ENCODE data around the gene TBC1D17. TPM values are rescaled to one million over a fixed set of nuclear protein-coding genes. Genes with fewer than 3 reads are reported as not detected.

The TBC1D17 gene
- total and polyA plus RNA-seq, 2 of the 13 experiments (the other 11 are each of a cell fraction or from before 2014, with no cell fraction given) = 9.7 to 16.9 TPM

- TF ChIP-seq GPN1 (CRISPR knock-in tag; IDR thresholded peaks at IDR 0.05; ENCODE audit: borderline replicate concordance) (no peak), ZNF160 (CRISPR knock-in tag; IDR thresholded peaks at IDR 0.05) (peak; percentile 78; the same call in 1 of the 2 replicates), ARNT2 (CRISPR knock-in tag; IDR thresholded peaks at IDR 0.05; ENCODE audit: low read depth) (peak; percentile 76; the same call in 1 of the 2 replicates), NR2F1 (CRISPR knock-in tag; IDR thresholded peaks at IDR 0.05) (no peak), TARDBP (CRISPR knock-in tag; IDR thresholded peaks at IDR 0.05) (peak; percentile 81; the same call in 1 of the 2 replicates), PITX1 (CRISPR knock-in tag; IDR thresholded peaks at IDR 0.05) (peak; percentile 40; the same call in 1 of the 2 replicates), SNAPC4 (CRISPR knock-in tag; IDR thresholded peaks at IDR 0.05) (0 out of 2 replicates have a peak, but pooled peaks have one; percentile 59), HCFC1 (IDR thresholded peaks at IDR 0.05; ENCODE audit: low read depth, low read length) (no peak; the same call in 1 of the 2 replicates), ZSCAN20 (CRISPR knock-in tag; IDR thresholded peaks at IDR 0.05; ENCODE audit: borderline replicate concordance) (peak; percentile 89), NFRKB (IDR thresholded peaks at IDR 0.05) (no peak), ATF1 (CRISPR knock-in tag; IDR thresholded peaks at IDR 0.05) (no peak), AGO2 (optimal IDR thresholded peaks at IDR 0.05; ENCODE audit: low read depth, low read length) (peak; percentile 95), ELK4 (CRISPR knock-in tag; IDR thresholded peaks at IDR 0.05; ENCODE audit: borderline replicate concordance) (peak; percentile 50; the same call in 1 of the 2 replicates), ZNF878 (CRISPR knock-in tag; IDR thresholded peaks at IDR 0.05) (peak; percentile 97), ZMYM3 (CRISPR knock-in tag; IDR thresholded peaks at IDR 0.05) (no peak), FOXK1 (CRISPR knock-in tag; IDR thresholded peaks at IDR 0.05; ENCODE audit: borderline replicate concordance, low read depth) (no peak), MNT (IDR thresholded peaks at IDR 0.05) (no peak), ZNF569 (CRISPR knock-in tag; IDR thresholded peaks at IDR 0.05; ENCODE audit: borderline replicate concordance) (peak; percentile 63; the same call in 1 of the 2 replicates), EHMT2 (IDR thresholded peaks at IDR 0.05; ENCODE audit: borderline replicate concordance, low read depth, low read length) (no peak), ZSCAN31 (CRISPR knock-in tag; IDR thresholded peaks at IDR 0.05; ENCODE audit: low read depth) (no peak), NFIC (IDR thresholded peaks at IDR 0.05; ENCODE audit: low read length) (no peak), KLF12 (CRISPR knock-in tag; IDR thresholded peaks at IDR 0.05; ENCODE audit: borderline replicate concordance) (peak; percentile 91; the same call in 1 of the 2 replicates)
Observed at GRCh38 chr19:49929121-49929610, 51.7 kb downstream of the TBC1D17 start, which contains the start of the genes ATF5 and NUP62 (continued).
